GM23338 (cell line): ENCODE measurements around the gene SFI1. TPM values are rescaled to one million over a fixed set of nuclear protein-coding genes. Genes with fewer than 3 reads are reported as not detected.

Source experiments
- ATAC-seq: fragments of 200-7000 bp; cut with Tn5 transposase; 3 replicates; pipeline ENCODE4 v1.9.1; 2020
- DNase-seq: peaks from one replicate; pipeline ENCODE4 v3.0.0-alpha.2; 2015; ENCODE audit warnings: low spot score
- H2AFZ ChIP-seq: fragments of 200-600 bp; sonication (generic); 2 replicates; pipeline ENCODE4 v1.8.0; 2016; ENCODE audit warnings: antibody characterized with exemption, mild to moderate bottlenecking, moderate library complexity
- H3F3A ChIP-seq: fragments of 200-600 bp; sonication (generic); replicated peaks from 2 replicates; pipeline ENCODE4 v1.8.0; 2017; ENCODE audit warnings: antibody characterized with exemption, mixed run types, low read depth
- H3K27ac ChIP-seq: fragments of 200-600 bp; sonication (generic); 2 replicates; pipeline ENCODE4 v1.6.1; 2016; ENCODE audit warnings: low read depth
- H3K27me3 ChIP-seq: fragments of 200-600 bp; sonication (generic); 2 replicates; pipeline ENCODE4 v1.8.0; 2016; ENCODE audit warnings: mild to moderate bottlenecking, mixed run types, moderate library complexity; ENCODE audit not compliant: insufficient read depth
- H3K36me3 ChIP-seq: fragments of 200-600 bp; sonication (generic); 2 replicates; pipeline ENCODE4 v1.8.0; 2016; ENCODE audit warnings: mild to moderate bottlenecking; ENCODE audit not compliant: insufficient read depth
- H3K4me1 ChIP-seq: fragments of 200-600 bp; sonication (generic); 2 replicates; pipeline ENCODE4 v1.8.0; 2016; ENCODE audit warnings: mild to moderate bottlenecking, moderate library complexity; ENCODE audit not compliant: insufficient read depth
- H3K4me2 ChIP-seq: fragments of 200-600 bp; sonication (generic); 2 replicates; pipeline ENCODE4 v1.7.1; 2017; ENCODE audit warnings: mixed run types
- H3K4me3 ChIP-seq: fragments of 200-600 bp; sonication (generic); 2 replicates; pipeline ENCODE4 v1.6.1; 2016; ENCODE audit warnings: mixed run types
- H3K79me2 ChIP-seq: fragments of 200-600 bp; sonication (generic); replicated peaks from 2 replicates; pipeline ENCODE4 v1.8.0; 2017; ENCODE audit warnings: mild to moderate bottlenecking; ENCODE audit not compliant: insufficient read depth
- H3K9me2 ChIP-seq: fragments of 200-600 bp; sonication (generic); 2 replicates; pipeline ENCODE4 v1.8.0; 2017; ENCODE audit not compliant: insufficient read depth
- H4K20me1 ChIP-seq: fragments of 200-600 bp; sonication (generic); replicated peaks from 2 replicates; pipeline ENCODE4 v1.8.0; 2017; ENCODE audit warnings: mild to moderate bottlenecking; ENCODE audit not compliant: insufficient read depth
- H3K27ac Mint-ChIP-seq: 2 replicates; pipeline ENCODE4 v1.8.0; 2020; ENCODE audit warnings: inconsistent platforms, mild to moderate bottlenecking, moderate library complexity, mixed read lengths
- H3K27me3 Mint-ChIP-seq: 3 replicates; pipeline ENCODE4 v1.8.0; 2022; ENCODE audit warnings: low read depth, mild to moderate bottlenecking, moderate library complexity, mixed read lengths, inconsistent platforms; ENCODE audit not compliant: insufficient read depth, poor library complexity
- H3K36me3 Mint-ChIP-seq: 3 replicates; pipeline ENCODE4 v1.8.0; 2021; ENCODE audit warnings: low read depth, mild to moderate bottlenecking, inconsistent platforms, moderate library complexity, mixed read lengths
- H3K4me1 Mint-ChIP-seq: 3 replicates; pipeline ENCODE4 v1.8.0; 2020; ENCODE audit warnings: mild to moderate bottlenecking, inconsistent platforms, mixed read lengths
- H3K4me3 Mint-ChIP-seq: 3 replicates; pipeline ENCODE4 v1.8.0; 2021; ENCODE audit warnings: moderate library complexity, mild to moderate bottlenecking, inconsistent platforms, mixed read lengths
- H3K9me3 Mint-ChIP-seq: 3 replicates; pipeline ENCODE4 v1.8.0; 2020; ENCODE audit warnings: moderate library complexity, mild to moderate bottlenecking, inconsistent platforms, mixed read lengths
- CTCF ChIP-seq, 2 experiments: fragments of 200-600 bp in 1 of 2; sonication (generic) in 1 of 2; conservative IDR thresholded peaks; 2 replicates each; pipeline versions ENCODE4 v1.5.1 to v1.6.1; 2016 to 2017; ENCODE audit warnings: antibody characterized with exemption in 2 of 2, low read depth in 2 of 2, mild to moderate bottlenecking in 2 of 2, moderate library complexity in 1 of 2
- EZH2phosphoT487 ChIP-seq: fragments of 200-600 bp; sonication (generic); IDR thresholded peaks from one replicate; pipeline ENCODE4 v1.8.1; 2018; ENCODE audit warnings: antibody characterized with exemption; ENCODE audit not compliant: unreplicated experiment
- NANOG ChIP-seq: IDR thresholded peaks from 2 replicates; pipeline ENCODE4 v1.6.1; 2016; ENCODE audit warnings: antibody characterized with exemption, borderline replicate concordance
- REST ChIP-seq: IDR thresholded peaks from one replicate; pipeline ENCODE4 v1.6.1; 2018; ENCODE audit warnings: antibody characterized with exemption; ENCODE audit not compliant: unreplicated experiment
- ZNF114 ChIP-seq: fragments of 250-450 bp; sonication (Bioruptor Pico); IDR thresholded peaks from 2 replicates; pipeline ENCODE4 v1.5.0; 2020; ENCODE audit warnings: mild to moderate bottlenecking, moderate library complexity
- ZNF331 ChIP-seq: fragments of 250-450 bp; sonication (Bioruptor Pico); IDR thresholded peaks from 2 replicates; pipeline ENCODE4 v1.5.0; 2020; ENCODE audit warnings: low read depth, mild to moderate bottlenecking, moderate library complexity
- ZNF462 ChIP-seq: fragments of 250-450 bp; sonication (Bioruptor Pico); IDR thresholded peaks from 2 replicates; pipeline ENCODE4 v1.5.0; 2020; ENCODE audit warnings: mild to moderate bottlenecking, moderate library complexity
- polyA plus RNA-seq: library from polyadenylated mRNA; unstranded; fragments of >200 nt; fragmentation: Nextera tagmentation; extraction: Ambion mirVana; gene quantifications from 2 replicates; pipeline ENCODE4 v1.2.1, GENCODE V29; 2016
- total RNA-seq: library from RNA; depleted of rRNA; stranded (reverse); fragments of >200 nt; shearing (Covaris generic); gene quantifications from 2 replicates; pipeline ENCODE4 v1.2.3, GENCODE V29; 2014

SFI1 gene
- total and polyA plus RNA-seq, 2 experiments from 2014 or later: 16.7 to 25.6 TPM

- Mint-ChIP-seq H3K4me3 (peak overlapping the region; percentile 54), H3K4me1 (peaks cover 39% of the 10 kb centered on the region), H3K27me3 (peaks cover 15% of the 10 kb centered on the region), H3K9me3 (no peaks in the 10 kb centered on the region), H3K27ac (peak overlapping the region; percentile 84), H3K36me3 (peaks cover 3% of the 10 kb centered on the region; the same call in 1 of the 3 replicates)
- peak overlapping the region; percentile 69 for H3K27ac ChIP-seq
- peak; percentile 72 for ATAC-seq
- H3F3A ChIP-seq: peaks cover 6% of the 10 kb centered on the region
- TF ChIP-seq EZH2phosphoT487 (no peak), CTCF (conservative IDR thresholded peaks at IDR 0.05; ENCODE audit: low read depth in 2 of 2) (0 out of 4 replicates have a peak, but pooled peaks of 1 of the 2 experiments have one; percentile 17)
- H3K4me3 ChIP-seq: peak overlapping the region; percentile 36; the same call in 1 of the 2 replicates
- H3K79me2 ChIP-seq: peaks cover 66% of the 10 kb centered on the region
- peak overlapping the region; percentile 73 for H3K4me2 ChIP-seq
- H3K9me2 ChIP-seq: no peaks in the 10 kb centered on the region
- no peaks in the 10 kb centered on the region for H3K27me3 ChIP-seq
- H3K36me3 ChIP-seq: no peaks in the 10 kb centered on the region
- H4K20me1 ChIP-seq: peaks cover 20% of the 10 kb centered on the region; the same call in 1 of the 2 replicates
- H2AFZ ChIP-seq: no peak overlapping the region
- peak; percentile 95 for DNase-seq
- H3K4me1 ChIP-seq: peaks cover 19% of the 10 kb centered on the region
These were observed 129.5 kb downstream of the SFI1 start for GRCh38 chr22:31625661-31626426.

GRCh38 chr22:31626427-31627150 lies 130.3 kb downstream of the SFI1 start:
- Histone ChIP-seq H3K4me1 (peaks cover 19% of the 10 kb centered on the region), H3K4me2 (peak overlapping the region; percentile 73; the same call in 1 of the 2 replicates), H3F3A (peaks cover 8% of the 10 kb centered on the region), H3K36me3 (no peaks in the 10 kb centered on the region), H3K4me3 (peak overlapping the region; percentile 36; the same call in 1 of the 2 replicates), H3K27ac (peak overlapping the region; percentile 69; the same call in 1 of the 2 replicates), H4K20me1 (peaks cover 24% of the 10 kb centered on the region), H3K9me2 (no peaks in the 10 kb centered on the region), H3K79me2 (peaks cover 66% of the 10 kb centered on the region), H2AFZ (no peak overlapping the region), H3K27me3 (no peaks in the 10 kb centered on the region)
- H3K27me3 Mint-ChIP-seq: peaks cover 13% of the 10 kb centered on the region
- no peak for DNase-seq
- H3K9me3 Mint-ChIP-seq: no peaks in the 10 kb centered on the region
- ATAC-seq: no peak
- peaks cover 46% of the 10 kb centered on the region for H3K4me1 Mint-ChIP-seq
- H3K27ac Mint-ChIP-seq: peak overlapping the region; percentile 84; the same call in 1 of the 2 replicates
- peak overlapping the region; percentile 27; the same call in 1 of the 3 replicates for H3K4me3 Mint-ChIP-seq
- H3K36me3 Mint-ChIP-seq: peaks cover 3% of the 10 kb centered on the region; the same call in 1 of the 3 replicates
- no peak for TF ChIP-seq ZNF114 (CRISPR knock-in tag)
- no peak for TF ChIP-seq NANOG
- TF ChIP-seq ZNF462: no peak
- TF ChIP-seq ZNF331: no peak
- TF ChIP-seq REST: no peak
